Ovary (tissue), 9 donors: Measurements from ENCODE around the gene NDEL1. TPM values are rescaled to one million over a fixed set of nuclear protein-coding genes. Genes with fewer than 3 reads are reported as not detected.

Experiments used
- DNase-seq, 5 donors: peaks; one replicate each; pipeline ENCODE4 v3.0.0-alpha.2; 2019 to 2020
- H3K27ac ChIP-seq, 2 donors: fragments of 200-600 bp; one replicate each; pipeline versions ENCODE4 v1.5.1 to v1.8.0; 2019 to 2022
- H3K27me3 ChIP-seq: fragments of 200-600 bp; one replicate; pipeline ENCODE4 v1.8.0; 2022
- H3K36me3 ChIP-seq: fragments of 200-600 bp; sonication (generic); one replicate; pipeline ENCODE4 v1.5.1; 2019
- H3K4me1 ChIP-seq: one replicate; pipeline ENCODE4 v1.8.1; 2013; ENCODE audit warnings: mild to moderate bottlenecking, moderate library complexity; ENCODE audit not compliant: insufficient read depth
- H3K4me3 ChIP-seq: fragments of 200-600 bp; sonication (generic); one replicate; pipeline ENCODE4 v1.5.1; 2017
- H3K9me3 ChIP-seq, 2 donors: fragments of 200-600 bp in 1 of 2; sonication (generic) in 1 of 2; one replicate each; pipeline versions ENCODE4 v1.5.1 to v1.8.1; 2013 to 2019; ENCODE audit warnings: mild to moderate bottlenecking in 1 of 2, moderate library complexity in 1 of 2
- CTCF ChIP-seq, 3 donors: fragments of 450-650 bp in 2 of 3; fragments of 200-600 bp in 1 of 3; IDR thresholded peaks; one replicate each; pipeline versions ENCODE4 v1.5.1 to v1.8.0; 2016 to 2022; ENCODE audit warnings: antibody characterized with exemption in 3 of 3, mild to moderate bottlenecking in 1 of 3
- EP300 ChIP-seq: sonication (generic); formaldehyde crosslinking; IDR thresholded peaks from one replicate; pipeline ENCODE4 v1.6.1; 2017; ENCODE audit warnings: antibody characterized with exemption
- POLR2A ChIP-seq: fragments of 450-650 bp; IDR thresholded peaks from one replicate; pipeline ENCODE4 v1.6.1; 2017; ENCODE audit warnings: antibody characterized with exemption, mild to moderate bottlenecking, moderate library complexity
- WGBS, 3 donors: extraction: QIAGEN DNeasy Blood & Tissue Kit in 1 of 3; methylation state at CpG; one replicate each; pipeline versions ENCODE4 v1.1.5 to v1.1.7; 2013 to 2017; 5-methylcytosine and 5-hydroxymethylcytosine counted together
- intact Hi-C, 4 donors: fragments of 100-400 bp; cut with DNase I; formaldehyde crosslinking; loops; one replicate each; pipeline versions ENCODE4 v1.11.0 to v1.15.1; 2022 to 2023
- polyA plus RNA-seq, 2 donors: library from polyadenylated mRNA; stranded (reverse); fragments of 200-250 nt in 1 of 2; fragments of 350-450 nt in 1 of 2; fragmentation: Illumina TruSeq in 1 of 2; extraction: RNeasy Lipid Tissue Mini Kit (QIAGEN cat#74804) in 1 of 2; gene quantifications; one replicate each; pipeline ENCODE4 v1.2.3, GENCODE V29; 2013 to 2014
- total RNA-seq, 7 donors: library from RNA; depleted of rRNA in 2 of 7; stranded (reverse); fragments of >200 nt in 2 of 7; fragmentation: NEBNext Ultra II Directional in 3 of 7; extraction: Animal tissue kit (Norgen Biotek cat#: 25700) in 3 of 7; gene quantifications; one replicate each; pipeline versions ENCODE4 v1.1.0 to v1.2.4, GENCODE V29; 2016 to 2023
- donor health status: DM: no; HTN: no; CAD: no; lungs with moderate emphysema.
- donor health status: DM: no; HTN: no; CAD: no.
- donor health status: Bipolar disorder and iron deficiency.
- donor health status: DM: yes; HTN: yes; CAD: no.
- donor health status: DM: no; HTN: no; CAD: no.
- donor health status: DM: yes; HTN: yes; CAD: no.

The NDEL1 gene
- total and polyA plus RNA-seq, 9 donors = 36.7 to 86.5 (median 63.2) TPM

GRCh38 chr17:8475781-8476180 is 40.1 kb downstream of the NDEL1 start:
- 69 to 82% (median 78%) methylated on average over 16 of the region's 16 CpGs for WGBS, 3 donors
- intact Hi-C loops = no loop called here
- no peak for DNase-seq

GRCh38 chr17:8476741-8477140 is 41.1 kb downstream of the NDEL1 start:
- Histone ChIP-seq H3K4me3 (no peak overlapping the region), H3K36me3 (no peaks in the 10 kb centered on the region), H3K27me3 (no peaks in the 10 kb centered on the region), H3K4me1 (peaks cover 22% of the 10 kb centered on the region), H3K9me3 (no peaks in the 10 kb centered on the region), H3K27ac (no peak overlapping the region)
- WGBS, 3 donors = 88 to 94% (median 90%) methylated on average over 22 of the region's 22 CpGs
- TF ChIP-seq POLR2A (no peak), EP300 (no peak), CTCF (IDR thresholded peaks at IDR 0.05) (no peak)
- intact Hi-C loops = no loop called here
- DNase-seq = no peak

More at GRCh38 chr17:8475781-8476180, 40.1 kb downstream of the NDEL1 start:
- no peaks in the 10 kb centered on the region for H3K9me3 ChIP-seq
- TF ChIP-seq CTCF (IDR thresholded peaks at IDR 0.05) (no peak), EP300 (no peak), POLR2A (no peak)
- no peak overlapping the region for H3K27ac ChIP-seq
- H3K27me3 ChIP-seq = no peaks in the 10 kb centered on the region
- no peak overlapping the region for H3K4me3 ChIP-seq
- H3K36me3 ChIP-seq = no peaks in the 10 kb centered on the region
- H3K4me1 ChIP-seq = peaks cover 17% of the 10 kb centered on the region

- WGBS, 3 donors = 88 to 91% (median 90%) methylated on average over 8 of the region's 8 CpGs
- no peak overlapping the region for H3K27ac ChIP-seq
Observed at GRCh38 chr17:8477171-8477570, 41.5 kb downstream of the NDEL1 start.

GRCh38 chr17:8477715-8478441 is 42.2 kb downstream of the NDEL1 start:
- no peak for DNase-seq
- Histone ChIP-seq H3K27ac (no peak overlapping the region), H3K4me3 (no peak overlapping the region), H3K36me3 (no peaks in the 10 kb centered on the region), H3K9me3 (no peaks in the 10 kb centered on the region), H3K27me3 (no peaks in the 10 kb centered on the region), H3K4me1 (peaks cover 22% of the 10 kb centered on the region)
- TF ChIP-seq CTCF (IDR thresholded peaks at IDR 0.05) = no peak
- no peak for TF ChIP-seq POLR2A
- TF ChIP-seq EP300 = no peak
- WGBS, 3 donors = 91 to 93% (median 92%) methylated on average over 22 of the region's 22 CpGs
- intact Hi-C loops = no loop called here

More at GRCh38 chr17:8477171-8477570, 41.5 kb downstream of the NDEL1 start:
- intact Hi-C loops = no loop called here
- no peak overlapping the region for H3K4me3 ChIP-seq
- H3K4me1 ChIP-seq = peaks cover 22% of the 10 kb centered on the region
- no peak for DNase-seq
- no peaks in the 10 kb centered on the region for H3K9me3 ChIP-seq
- H3K27me3 ChIP-seq = no peaks in the 10 kb centered on the region
- no peaks in the 10 kb centered on the region for H3K36me3 ChIP-seq
- TF ChIP-seq POLR2A = no peak

- Histone ChIP-seq H3K36me3 (no peaks in the 10 kb centered on the region), H3K27me3 (no peaks in the 10 kb centered on the region), H3K9me3 (no peaks in the 10 kb centered on the region), H3K4me1 (peaks cover 22% of the 10 kb centered on the region), H3K27ac (peak overlapping the region in 1 of 2 donors; percentile 62), H3K4me3 (no peak overlapping the region)
- no peak for TF ChIP-seq EP300
- no peak for TF ChIP-seq CTCF (IDR thresholded peaks at IDR 0.05)
- no peak for TF ChIP-seq POLR2A
- intact Hi-C loops = no loop called here
- peak; percentile 61 to 82 (median 72) for DNase-seq
- WGBS, 3 donors = 7 to 15% (median 14%) methylated on average over 11 of the region's 11 CpGs
Observed at GRCh38 chr17:8479431-8479947, 43.8 kb downstream of the NDEL1 start.
